ENCODE results near the gene POU2AF1.
"Not testable (repeated sequence)": the region's sequence is repeated elsewhere in the genome, so short reads cannot be mapped to it uniquely, and the experiment has no call there.

- not testable (repeated sequence) for TF ChIP-seq POLR2A, CTCF, POLR2AphosphoS5 (IDR thresholded peaks at IDR 0.05)
Observed at GRCh38 chr11:111320199-111320598, 58.9 kb downstream of the POU2AF1 start.
